B cell (primary cell): ENCODE results near the gene CYS1. TPM values are rescaled to one million over a fixed set of nuclear protein-coding genes. Genes with fewer than 3 reads are reported as not detected.

Source experiments
- ATAC-seq: fragments of 200-7000 bp; cut with Tn5 transposase; one replicate; pipeline ENCODE4 v1.10.0; 2021; ENCODE audit warnings: low read depth, mild to moderate bottlenecking, moderate number of reproducible peaks, moderate library complexity
- CTCF ChIA-PET: fragments of 350-600 bp; sonication (Branson Sonifier 250); formaldehyde crosslinking; loops from one replicate; lab custom pipeline; 2021; ENCODE audit warnings: antibody characterized with exemption, inconsistent platforms; lab: Charles Lee
- POLR2A ChIA-PET: fragments of 350-600 bp; sonication (Branson Sonifier 250); formaldehyde crosslinking; loops from one replicate; lab custom pipeline; 2021; ENCODE audit warnings: antibody characterized with exemption; lab: Charles Lee
- DNase-seq: peaks from one replicate; pipeline ENCODE4 v3.0.0; 2013
- H2AFZ ChIP-seq: 2 replicates; pipeline ENCODE4 v1.6.1; 2012; ENCODE audit warnings: mild to moderate bottlenecking, low read depth, low read length; ENCODE audit not compliant: insufficient read depth, poor library complexity, severe bottlenecking
- H3K27ac ChIP-seq, 2 donors: 1 replicate in 1 of 2; 2 replicates in 1 of 2; pipeline ENCODE4 v1.5.1; 2012 to 2013; ENCODE audit warnings: low read length in 2 of 2, mild to moderate bottlenecking in 2 of 2, moderate library complexity in 1 of 2
- H3K27me3 ChIP-seq, 4 experiments: fragments of 200-600 bp in 1 of 4; sonication (generic) in 1 of 4; replicated peaks in 1 of 4; 1 replicate in 2 of 4; 2 replicates in 2 of 4; pipeline versions ENCODE4 v1.6.1 to v1.7.0; 2013 to 2016; ENCODE audit warnings: low read length in 3 of 4, mild to moderate bottlenecking in 2 of 4, mixed read lengths in 1 of 4, moderate library complexity in 1 of 4; ENCODE audit not compliant: insufficient read depth in 4 of 4, control insufficient read depth in 3 of 4; ENCODE audit errors: control extremely low read depth in 1 of 4
- H3K36me3 ChIP-seq, 2 experiments: replicated peaks in 1 of 2; 1 replicate in 1 of 2; 2 replicates in 1 of 2; pipeline versions ENCODE4 v1.6.1 to v1.7.1; 2013; ENCODE audit warnings: low read length in 1 of 2; ENCODE audit not compliant: insufficient read depth in 2 of 2, control insufficient read depth in 1 of 2; ENCODE audit errors: control extremely low read depth in 1 of 2, extremely low read depth in 1 of 2
- H3K4me1 ChIP-seq, 2 donors: fragments of 200-600 bp in 1 of 2; sonication (generic) in 1 of 2; 1 replicate in 1 of 2; 2 replicates in 1 of 2; pipeline versions ENCODE4 v1.5.1 to v1.6.1; 2013 to 2017; ENCODE audit warnings: low read length in 2 of 2; ENCODE audit not compliant: control insufficient read depth in 2 of 2, insufficient read depth in 2 of 2
- H3K4me2 ChIP-seq: replicated peaks from 2 replicates; pipeline ENCODE3; 2012; ENCODE audit warnings: mild to moderate bottlenecking, low read depth, low read length; ENCODE audit not compliant: poor library complexity, severe bottlenecking
- H3K4me3 ChIP-seq, 5 experiments: fragments of 200-600 bp in 1 of 5; sonication (generic) in 1 of 5; 1 replicate in 3 of 5; 2 replicates in 2 of 5; pipeline versions ENCODE4 v1.5.1 to v1.7.0; 2011 to 2016; ENCODE audit warnings: low read length in 4 of 5, mild to moderate bottlenecking in 4 of 5, low read depth in 2 of 5, control low read depth in 1 of 5, moderate library complexity in 1 of 5; ENCODE audit not compliant: insufficient read depth in 1 of 5; ENCODE audit errors: control extremely low read depth in 1 of 5, extremely low read depth in 1 of 5
- H3K79me2 ChIP-seq: fragments of 200-600 bp; sonication (generic); one replicate; pipeline ENCODE4 v1.6.0; 2016; ENCODE audit warnings: low read length; ENCODE audit not compliant: control insufficient read depth, insufficient read depth
- H3K9ac ChIP-seq: fragments of 200-600 bp; sonication (generic); 2 replicates; pipeline ENCODE4 v1.6.1; 2017; ENCODE audit warnings: mild to moderate bottlenecking, low read length, moderate library complexity
- H3K9me3 ChIP-seq, 3 donors: one replicate each; pipeline versions ENCODE4 v1.6.1 to v1.7.1; 2013; ENCODE audit warnings: low read length in 2 of 3; ENCODE audit not compliant: control insufficient read depth in 2 of 3, insufficient read depth in 1 of 3; ENCODE audit errors: control extremely low read depth in 1 of 3
- H4K20me1 ChIP-seq: 2 replicates; pipeline ENCODE4 v1.6.0; 2012; ENCODE audit warnings: mild to moderate bottlenecking, low read length; ENCODE audit not compliant: insufficient read depth, control insufficient read depth, poor library complexity, severe bottlenecking
- H3K27ac Mint-ChIP-seq: one replicate; pipeline ENCODE4 v1.8.0; 2021; ENCODE audit warnings: mixed read lengths
- H3K27me3 Mint-ChIP-seq: one replicate; pipeline ENCODE4 v1.8.0; 2021; ENCODE audit warnings: mixed read lengths
- H3K4me1 Mint-ChIP-seq: one replicate; pipeline ENCODE4 v1.8.0; 2021; ENCODE audit warnings: mixed read lengths
- H3K4me3 Mint-ChIP-seq: one replicate; pipeline ENCODE4 v1.8.0; 2021; ENCODE audit warnings: mixed read lengths
- H3K9me3 Mint-ChIP-seq: one replicate; pipeline ENCODE4 v1.8.0; 2022; ENCODE audit warnings: mixed read lengths; ENCODE audit not compliant: insufficient read depth
- CTCF ChIP-seq: fragments of 200-600 bp; IDR thresholded peaks from one replicate; pipeline ENCODE4 v1.8.0; 2022; ENCODE audit warnings: antibody characterized with exemption, mild to moderate bottlenecking
- EZH2 ChIP-seq: IDR thresholded peaks from 2 replicates; pipeline ENCODE4 v1.6.1; 2012; ENCODE audit warnings: borderline replicate concordance, low read depth, mild to moderate bottlenecking, moderate library complexity, low read length; ENCODE audit not compliant: insufficient read depth, poor library complexity, severe bottlenecking
- WGBS: methylation state at CpG from one replicate; pipeline ENCODE4 v1.1.5; 2013; ENCODE audit warnings: missing lambda C conversion rate; ENCODE audit not compliant: insufficient coverage; 5-methylcytosine and 5-hydroxymethylcytosine counted together
- intact Hi-C: fragments of 100-400 bp; cut with micrococcal nuclease; formaldehyde crosslinking; loops from one replicate; pipeline ENCODE4 v1.10.0; 2022
- polyA plus RNA-seq: library from polyadenylated mRNA; depleted of rRNA; stranded (reverse); fragments of >200 nt; gene quantifications from 2 replicates; pipeline ENCODE4 v1.2.3, GENCODE V29; 2012
- total RNA-seq, 2 donors: library from RNA; stranded (reverse); fragments of 120-200 nt in 1 of 2; gene quantifications; 1 replicate in 1 of 2; 2 replicates in 1 of 2; pipeline versions ENCODE4 v1.2.3 to v1.2.4, GENCODE V29; 2013 to 2022

Gene CYS1
- total and polyA plus RNA-seq, 2 donors (not counting 1 experiment from before 2014, with no cell fraction given): not detected

GRCh38 chr2:10058251-10059015, 21.8 kb downstream of the CYS1 start:
- Mint-ChIP-seq H3K27ac (no peak overlapping the region), H3K27me3 (peaks cover 3% of the 10 kb centered on the region), H3K9me3 (no peaks in the 10 kb centered on the region), H3K4me1 (peaks cover 2% of the 10 kb centered on the region), H3K4me3 (no peak overlapping the region)
- no peaks in the 10 kb centered on the region for H3K9me3 ChIP-seq
- H3K27me3 ChIP-seq: peaks cover 0 to 10% (median 0%) of the 10 kb centered on the region in 4 experiments
- no peaks in the 10 kb centered on the region for H3K79me2 ChIP-seq
- H3K4me2 ChIP-seq: no peak overlapping the region
- H3K27ac ChIP-seq: no peak overlapping the region
- POLR2A ChIA-PET: no interaction called here
- H2AFZ ChIP-seq: no peak overlapping the region
- DNase-seq (no peak), ATAC-seq (no peak)
- H4K20me1 ChIP-seq: peaks cover 9% of the 10 kb centered on the region
- H3K36me3 ChIP-seq: peaks cover 3 to 22% of the 10 kb centered on the region in 2 experiments
- WGBS: 95% methylated on average over 39 of the region's 39 CpGs
- peaks cover 0 to 7% of the 10 kb centered on the region in 2 donors for H3K4me1 ChIP-seq
- no peak for TF ChIP-seq CTCF
- TF ChIP-seq EZH2: no peak
- no peak overlapping the region for H3K9ac ChIP-seq
- intact Hi-C loops: no loop called here
- no peak overlapping the region for H3K4me3 ChIP-seq
- CTCF ChIA-PET: interaction anchor here (0.8 to 1.6 kb wide), 4 partner anchors 10 to 243 kb away, joined by 3 to 9 read pairs (median 3); no protein-coding TSS in a partner anchor
